Neural progenitor cell (in vitro differentiated cells): Measurements from ENCODE around the gene MED26. TPM values are rescaled to one million over a fixed set of nuclear protein-coding genes. Genes with fewer than 3 reads are reported as not detected.
A peak's percentile ranks its signal among the peaks of the same experiment; 100 is the strongest.

Experiments
- DNase-seq: peaks from one replicate; pipeline ENCODE4 v3.0.0-alpha.2; 2016; ENCODE audit warnings: low spot score
- H2AFZ ChIP-seq: fragments of 200-600 bp; sonication (generic); replicated peaks from 2 replicates; pipeline ENCODE4 v1.6.1; 2016; ENCODE audit warnings: antibody characterized with exemption
- H3F3A ChIP-seq: fragments of 200-600 bp; sonication (generic); 2 replicates; pipeline ENCODE4 v1.6.1; 2016; ENCODE audit warnings: antibody characterized with exemption, low read depth
- H3K27ac ChIP-seq: fragments of 200-600 bp; sonication (generic); 2 replicates; pipeline ENCODE4 v1.5.1; 2016; ENCODE audit warnings: mild to moderate bottlenecking
- H3K27me3 ChIP-seq: fragments of 200-600 bp; sonication (generic); 2 replicates; pipeline ENCODE4 v1.6.1; 2016; ENCODE audit warnings: mild to moderate bottlenecking, moderate library complexity
- H3K36me3 ChIP-seq: fragments of 200-600 bp; sonication (generic); 2 replicates; pipeline ENCODE4 v1.5.1; 2016
- H3K4me1 ChIP-seq: fragments of 200-600 bp; sonication (generic); 2 replicates; pipeline ENCODE4 v1.6.1; 2016; ENCODE audit warnings: mixed run types
- H3K4me2 ChIP-seq: fragments of 200-600 bp; sonication (generic); 2 replicates; pipeline ENCODE4 v1.6.1; 2016
- H3K4me3 ChIP-seq: fragments of 200-600 bp; sonication (generic); 2 replicates; pipeline ENCODE4 v1.5.1; 2016
- H3K79me2 ChIP-seq: fragments of 200-600 bp; sonication (generic); 2 replicates; pipeline ENCODE4 v1.6.1; 2016; ENCODE audit warnings: low read depth
- H3K9ac ChIP-seq: fragments of 200-600 bp; sonication (generic); 2 replicates; pipeline ENCODE4 v1.6.1; 2016
- H3K9me3 ChIP-seq: fragments of 200-600 bp; sonication (generic); 2 replicates; pipeline ENCODE4 v1.5.1; 2016; ENCODE audit warnings: low read depth
- H4K20me1 ChIP-seq: fragments of 200-600 bp; sonication (generic); 2 replicates; pipeline ENCODE4 v1.6.1; 2016; ENCODE audit warnings: low read depth
- H3K27ac Mint-ChIP-seq: 3 replicates; pipeline ENCODE4 v1.8.0; 2021; ENCODE audit warnings: mixed read lengths
- H3K27me3 Mint-ChIP-seq: 2 replicates; pipeline ENCODE4 v1.8.0; 2022; ENCODE audit warnings: low read depth, mild to moderate bottlenecking, inconsistent platforms, moderate library complexity, mixed read lengths; ENCODE audit not compliant: insufficient read depth
- H3K36me3 Mint-ChIP-seq: 3 replicates; pipeline ENCODE4 v1.8.0; 2021; ENCODE audit warnings: mixed read lengths
- H3K4me1 Mint-ChIP-seq: 3 replicates; pipeline ENCODE4 v1.8.0; 2021; ENCODE audit warnings: mixed read lengths
- H3K4me3 Mint-ChIP-seq: 3 replicates; pipeline ENCODE4 v1.8.0; 2021; ENCODE audit warnings: mild to moderate bottlenecking, moderate library complexity, mixed read lengths
- H3K9me3 Mint-ChIP-seq: 3 replicates; pipeline ENCODE4 v1.8.0; 2020; ENCODE audit warnings: mixed read lengths
- CTCF ChIP-seq: fragments of 200-600 bp; sonication (generic); IDR thresholded peaks from 2 replicates; pipeline ENCODE4 v1.5.1; 2017; ENCODE audit warnings: antibody characterized with exemption, mild to moderate bottlenecking
- EZH2 ChIP-seq: fragments of 200-600 bp; sonication (generic); IDR thresholded peaks from 2 replicates; pipeline ENCODE4 v1.6.1; 2017; ENCODE audit warnings: antibody characterized with exemption, mild to moderate bottlenecking, moderate library complexity
- EZH2phosphoT487 ChIP-seq: fragments of 200-600 bp; sonication (generic); IDR thresholded peaks from 2 replicates; pipeline ENCODE4 v1.6.1; 2017; ENCODE audit warnings: antibody characterized with exemption
- total RNA-seq: library from RNA; depleted of rRNA; stranded (reverse); fragments of >200 nt; gene quantifications from 2 replicates; pipeline ENCODE4 v1.2.3, GENCODE V29; 2015; ENCODE audit warnings: low replicate concordance

MED26 gene
- total RNA-seq, 1 donor from 2014 or later, result 7.4 TPM

GRCh38 chr19:16625163-16625958 lies 2.6 kb downstream of the MED26 start:
- H3K4me1 Mint-ChIP-seq, result peaks cover 23% of the 10 kb centered on the region
- H3K27ac Mint-ChIP-seq, result no peak overlapping the region
- Histone ChIP-seq H3K27ac (no peak overlapping the region), H3K4me3 (no peak overlapping the region), H3K4me2 (peak overlapping the region; percentile 96), H3K27me3 (no peaks in the 10 kb centered on the region), H4K20me1 (peaks cover 78% of the 10 kb centered on the region), H3K9ac (peak overlapping the region; percentile 30), H2AFZ (no peak overlapping the region), H3K9me3 (no peaks in the 10 kb centered on the region), H3F3A (peaks cover 24% of the 10 kb centered on the region), H3K79me2 (peaks cover 74% of the 10 kb centered on the region), H3K36me3 (no peaks in the 10 kb centered on the region), H3K4me1 (peaks cover 11% of the 10 kb centered on the region)
- no peak for DNase-seq
- peak overlapping the region; percentile 52 for H3K4me3 Mint-ChIP-seq
- H3K36me3 Mint-ChIP-seq, result peaks cover 3% of the 10 kb centered on the region
- no peak for TF ChIP-seq CTCF
- TF ChIP-seq EZH2, result no peak
- no peak for TF ChIP-seq EZH2phosphoT487
- no peaks in the 10 kb centered on the region for H3K9me3 Mint-ChIP-seq
- peaks cover 8% of the 10 kb centered on the region for H3K27me3 Mint-ChIP-seq

- H3K4me1 Mint-ChIP-seq, result peaks cover 20% of the 10 kb centered on the region
- Histone ChIP-seq H3K4me2 (no peak overlapping the region), H3K79me2 (peaks cover 86% of the 10 kb centered on the region), H3K36me3 (no peaks in the 10 kb centered on the region), H3F3A (peaks cover 13% of the 10 kb centered on the region), H4K20me1 (peaks cover 79% of the 10 kb centered on the region), H3K27me3 (no peaks in the 10 kb centered on the region), H3K27ac (no peak overlapping the region), H2AFZ (no peak overlapping the region), H3K4me3 (no peak overlapping the region), H3K4me1 (peaks cover 10% of the 10 kb centered on the region), H3K9me3 (no peaks in the 10 kb centered on the region), H3K9ac (peak overlapping the region; percentile 30)
- no peak overlapping the region for H3K27ac Mint-ChIP-seq
- H3K4me3 Mint-ChIP-seq, result no peak overlapping the region
- DNase-seq, result no peak
- no peak for TF ChIP-seq EZH2
- TF ChIP-seq CTCF, result no peak
- TF ChIP-seq EZH2phosphoT487, result no peak
- peaks cover 1% of the 10 kb centered on the region for H3K36me3 Mint-ChIP-seq
- no peaks in the 10 kb centered on the region for H3K9me3 Mint-ChIP-seq
- H3K27me3 Mint-ChIP-seq, result peaks cover 5% of the 10 kb centered on the region
These were observed 3.8 kb downstream of the MED26 start for GRCh38 chr19:16624236-16624635.

GRCh38 chr19:16623576-16623975 lies 4.4 kb downstream of the MED26 start:
- Mint-ChIP-seq H3K27me3 (peaks cover 5% of the 10 kb centered on the region), H3K27ac (no peak overlapping the region), H3K4me1 (peaks cover 18% of the 10 kb centered on the region), H3K4me3 (no peak overlapping the region), H3K9me3 (no peaks in the 10 kb centered on the region), H3K36me3 (peaks cover 1% of the 10 kb centered on the region)
- Histone ChIP-seq H3K36me3 (no peaks in the 10 kb centered on the region), H3K27me3 (no peaks in the 10 kb centered on the region), H2AFZ (no peak overlapping the region), H3K79me2 (peaks cover 92% of the 10 kb centered on the region), H3K4me2 (no peak overlapping the region), H3K9ac (peak overlapping the region; percentile 9), H3K27ac (no peak overlapping the region), H3K4me3 (no peak overlapping the region), H3K9me3 (no peaks in the 10 kb centered on the region), H4K20me1 (peaks cover 81% of the 10 kb centered on the region), H3K4me1 (peaks cover 6% of the 10 kb centered on the region), H3F3A (peaks cover 7% of the 10 kb centered on the region)
- TF ChIP-seq CTCF, result no peak
- no peak for TF ChIP-seq EZH2phosphoT487
- TF ChIP-seq EZH2, result no peak
- DNase-seq, result no peak
